Stimulated activated naive CD4-positive, alpha-beta T cell (primary cell): Measurements from ENCODE around the gene NAPB.

Experiments
- DNase-seq, 6 experiments: peaks; one replicate each; lab custom pipeline; 2025; lab: John Stamatoyannopoulos, UW

Gene NAPB

DNA sequence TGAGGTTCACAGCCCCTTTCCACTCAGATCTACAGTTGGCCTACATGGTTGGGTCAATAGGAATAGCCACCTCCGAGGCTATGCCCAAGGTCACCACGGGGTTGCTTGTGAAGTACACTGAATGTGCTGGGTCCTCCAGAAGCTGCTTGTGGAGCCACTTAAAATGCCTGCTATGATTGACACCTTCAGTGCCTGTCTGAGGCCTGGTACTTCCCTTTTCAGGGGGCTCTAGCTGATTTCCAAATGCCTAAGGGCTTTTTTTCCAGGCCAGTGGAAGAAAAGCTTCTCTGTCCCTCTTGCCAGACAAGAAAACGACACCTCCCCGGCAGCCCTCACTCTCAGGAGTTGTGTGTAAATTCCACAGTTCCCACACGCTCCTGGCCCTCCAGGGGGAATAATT lies 77.0 kb downstream of the NAPB start:
- no peak for DNase-seq

DNA sequence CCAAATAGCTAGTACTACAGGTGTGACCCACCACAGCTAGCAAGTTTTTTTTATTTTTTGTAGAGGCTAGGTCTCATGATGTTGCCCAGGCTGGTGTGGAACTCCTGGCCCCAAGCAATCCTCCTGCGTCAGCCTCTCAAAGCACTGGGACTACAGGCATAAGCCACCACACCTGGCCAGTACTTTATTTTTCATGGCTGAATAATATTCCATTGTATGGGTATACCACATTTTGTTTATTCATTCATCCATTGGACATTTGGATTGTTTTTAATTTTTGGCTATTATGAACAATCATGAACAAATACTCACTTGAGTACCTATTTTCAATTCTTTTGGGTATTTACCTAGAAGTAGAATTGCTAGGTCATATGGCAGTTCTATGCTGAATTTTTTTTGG lies 77.7 kb downstream of the NAPB start:
- DNase-seq: no peak

DNA sequence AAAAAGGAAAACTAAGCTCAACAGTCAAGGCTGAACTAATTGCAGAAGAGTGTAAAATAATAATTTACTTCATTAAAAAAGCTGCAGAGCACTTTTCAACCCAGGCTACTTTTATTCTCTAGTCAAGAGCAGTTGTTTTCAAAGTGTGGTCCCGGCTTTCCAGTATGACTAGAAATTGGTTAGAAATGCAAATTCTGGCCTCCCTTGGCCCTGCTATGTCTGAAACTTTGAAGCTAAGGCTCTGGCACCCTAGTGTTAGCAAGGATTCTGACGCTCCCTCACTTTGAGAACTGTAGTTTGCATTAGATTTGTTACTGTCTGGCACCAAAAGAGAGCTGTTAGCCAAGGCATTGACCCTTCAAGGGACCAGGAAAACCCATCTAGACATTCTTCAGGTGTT lies 80.2 kb downstream of the NAPB start:
- no peak for DNase-seq

DNA sequence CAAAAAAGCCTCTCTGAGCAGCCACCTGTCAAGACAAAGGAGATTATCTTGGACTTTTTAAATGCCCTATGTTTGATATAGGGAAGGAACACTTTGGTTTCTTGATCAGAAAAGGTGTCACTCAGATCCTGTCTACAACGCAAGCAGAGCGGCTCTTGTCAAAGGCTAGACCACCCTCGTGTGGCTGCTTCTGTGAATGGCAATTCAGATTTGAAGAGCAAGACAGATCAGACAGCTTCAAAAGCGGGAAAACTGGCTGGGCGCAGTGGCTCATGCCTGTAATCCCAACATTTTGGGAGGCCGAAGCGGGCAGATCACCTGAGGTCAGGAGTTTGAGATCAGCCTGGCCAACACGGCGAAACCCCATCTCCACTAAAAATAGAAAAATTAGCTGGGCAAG lies 80.8 kb downstream of the NAPB start:
- peak in 1 of 6 experiments; percentile 8 for DNase-seq

DNA sequence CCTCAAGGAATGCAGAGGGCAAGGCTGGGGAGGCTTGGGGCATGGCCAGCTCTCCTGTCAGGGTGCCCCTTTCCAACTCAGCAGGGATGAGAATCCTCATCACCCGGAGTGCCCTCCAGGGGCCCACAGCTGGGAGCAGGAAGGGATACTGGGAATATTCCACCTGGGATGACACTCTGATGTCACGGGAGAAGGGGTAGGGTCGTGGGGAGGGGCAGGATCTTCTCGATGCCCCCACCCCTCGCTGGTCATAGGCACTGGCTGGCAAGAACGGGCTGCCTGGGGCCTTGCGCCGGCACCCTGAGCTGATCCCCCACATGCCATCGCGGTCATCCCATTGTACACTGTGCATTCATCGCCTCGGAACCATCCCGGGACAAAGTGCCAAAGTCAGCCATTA lies 81.3 kb downstream of the NAPB start:
- DNase-seq: no peak

DNA sequence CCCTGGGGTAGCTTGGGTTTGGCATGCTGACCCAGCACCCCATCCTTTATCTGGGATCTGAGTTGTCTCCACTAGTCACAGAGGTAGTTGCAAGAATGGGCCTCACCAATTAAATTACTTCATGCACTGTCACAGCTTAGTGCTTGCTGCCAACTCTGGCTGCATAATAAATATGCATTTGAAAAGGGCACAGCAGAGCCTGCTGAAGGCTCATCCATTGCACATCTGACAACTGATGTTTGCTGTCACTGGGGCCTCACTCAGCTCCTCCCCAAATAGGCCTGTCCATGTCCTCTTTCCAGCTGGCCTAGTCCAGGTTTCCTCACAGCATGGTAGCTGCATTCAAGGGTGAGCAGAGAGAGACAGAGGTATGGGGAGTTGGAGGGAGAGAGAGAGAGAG lies 84.0 kb downstream of the NAPB start:
- no peak for DNase-seq

DNA sequence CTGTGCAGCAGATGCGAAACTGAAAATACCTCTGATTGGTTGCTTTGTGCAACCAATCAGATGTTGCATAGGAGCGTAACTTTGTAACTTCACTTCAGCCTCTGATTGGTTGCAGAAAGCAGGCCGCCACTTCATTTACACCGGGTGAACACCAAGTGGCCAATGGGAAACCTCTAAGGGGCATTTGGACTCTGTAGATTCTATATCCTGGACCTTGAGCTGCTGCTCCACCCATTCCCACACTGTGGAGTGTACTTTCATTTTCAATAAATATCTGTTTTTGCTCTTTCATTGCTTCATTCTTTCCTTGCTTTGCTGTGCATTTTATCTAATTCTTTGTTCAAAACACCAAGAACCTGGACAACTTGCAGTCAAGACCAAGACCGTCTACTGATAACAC lies 84.8 kb downstream of the NAPB start:
- DNase-seq: no peak

DNA sequence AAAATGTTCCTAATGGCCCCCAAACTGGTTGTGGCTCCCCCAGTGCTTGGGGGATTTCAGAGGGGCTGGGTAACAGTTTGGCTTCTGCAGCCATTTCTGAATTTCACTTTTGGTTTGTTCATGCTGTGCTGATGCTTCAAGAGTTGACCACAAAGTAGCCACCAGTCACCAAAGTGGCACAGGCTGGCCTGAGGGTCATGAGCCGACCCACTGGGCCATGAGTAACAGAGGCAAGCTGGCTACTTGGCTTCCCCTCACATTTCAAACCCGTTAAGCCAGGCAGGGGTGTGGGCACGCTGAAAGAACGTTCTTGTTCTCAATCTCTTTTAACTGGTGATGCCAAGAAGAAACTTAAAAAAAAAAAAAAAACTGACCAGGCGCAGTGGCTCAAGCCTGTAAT lies 85.8 kb downstream of the NAPB start:
- no peak for DNase-seq

DNA sequence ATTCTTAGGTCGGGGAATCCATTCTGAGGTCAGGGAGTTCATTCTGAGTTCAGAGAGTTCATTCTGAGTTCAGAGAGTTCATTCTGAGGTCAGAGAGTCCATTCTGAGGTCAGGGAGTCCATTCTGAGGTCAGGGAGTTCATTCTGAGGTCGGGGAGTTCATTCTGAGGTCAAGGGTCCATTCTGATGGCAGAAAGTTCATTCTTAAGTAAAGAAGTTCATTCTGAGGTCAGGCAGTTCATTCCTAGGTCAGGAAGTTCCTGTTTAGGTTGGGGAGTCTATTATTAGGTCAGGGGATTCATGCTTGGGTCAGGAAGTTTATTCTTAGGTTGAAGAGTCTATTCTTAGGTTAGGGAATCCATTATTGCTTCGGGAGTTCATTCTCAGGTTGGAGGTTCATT lies 87.2 kb downstream of the NAPB start:
- no peak for DNase-seq

DNA sequence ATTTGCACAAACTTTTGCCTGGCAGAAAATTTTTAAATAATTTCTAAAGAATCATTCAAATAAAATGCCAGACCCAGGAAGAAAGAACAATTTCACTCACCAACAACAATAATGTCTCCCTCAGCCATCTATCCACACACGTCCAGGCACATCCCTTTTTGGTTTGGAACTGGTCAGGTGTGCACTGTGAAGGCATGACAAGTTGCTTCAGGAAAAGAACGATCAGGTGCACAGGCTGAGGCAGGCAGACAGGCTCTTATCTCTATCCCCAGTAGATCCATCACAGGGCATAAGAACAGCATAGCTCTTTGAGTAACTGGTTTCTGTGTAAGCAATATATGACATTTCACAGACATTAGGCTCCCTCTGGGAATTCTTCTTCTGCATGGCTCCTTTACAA lies 88.8 kb downstream of the NAPB start:
- no peak for DNase-seq

DNA sequence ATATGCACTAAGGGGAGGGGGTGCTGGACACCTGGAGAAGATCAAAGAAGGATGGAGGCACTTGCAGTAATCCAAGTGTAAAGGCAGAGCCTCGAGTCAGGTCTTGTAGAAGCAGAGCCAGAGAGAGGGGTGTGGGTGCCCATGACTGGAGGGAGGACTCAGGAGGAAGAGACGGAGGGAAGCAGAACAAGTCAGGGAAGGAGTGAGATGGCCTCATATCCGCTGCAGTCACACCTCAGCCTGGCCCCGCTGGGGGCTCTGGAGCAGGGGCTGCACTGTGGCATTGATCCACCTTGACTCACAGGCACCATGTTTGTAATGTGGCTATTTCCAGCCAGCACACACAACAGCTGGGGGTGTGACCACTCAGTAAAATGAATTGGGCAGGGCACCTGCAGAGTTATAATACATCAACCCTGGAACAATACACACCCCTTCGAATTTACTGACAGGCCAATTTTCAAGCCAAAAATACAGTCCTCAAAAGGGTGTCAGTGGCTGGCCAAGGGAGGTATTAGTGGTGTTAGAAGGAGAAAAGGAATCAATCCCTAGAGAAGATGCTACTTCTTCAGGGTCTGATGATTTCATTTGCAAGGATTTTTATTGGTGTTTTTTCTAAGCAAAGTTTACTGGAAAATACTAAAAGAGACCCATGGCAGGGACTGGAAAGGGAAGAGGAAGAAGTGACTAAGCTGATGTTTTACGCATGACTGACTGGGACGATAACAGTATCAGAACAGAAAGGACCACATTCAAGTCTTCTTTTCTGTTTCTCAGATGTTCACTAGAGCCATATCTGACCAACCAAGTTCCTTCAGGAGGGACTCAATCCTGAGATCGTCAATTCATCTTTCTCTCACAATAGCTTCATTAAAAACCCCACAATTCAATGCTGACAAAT lies 89.6 kb downstream of the NAPB start:
- DNase-seq: no peak

DNA sequence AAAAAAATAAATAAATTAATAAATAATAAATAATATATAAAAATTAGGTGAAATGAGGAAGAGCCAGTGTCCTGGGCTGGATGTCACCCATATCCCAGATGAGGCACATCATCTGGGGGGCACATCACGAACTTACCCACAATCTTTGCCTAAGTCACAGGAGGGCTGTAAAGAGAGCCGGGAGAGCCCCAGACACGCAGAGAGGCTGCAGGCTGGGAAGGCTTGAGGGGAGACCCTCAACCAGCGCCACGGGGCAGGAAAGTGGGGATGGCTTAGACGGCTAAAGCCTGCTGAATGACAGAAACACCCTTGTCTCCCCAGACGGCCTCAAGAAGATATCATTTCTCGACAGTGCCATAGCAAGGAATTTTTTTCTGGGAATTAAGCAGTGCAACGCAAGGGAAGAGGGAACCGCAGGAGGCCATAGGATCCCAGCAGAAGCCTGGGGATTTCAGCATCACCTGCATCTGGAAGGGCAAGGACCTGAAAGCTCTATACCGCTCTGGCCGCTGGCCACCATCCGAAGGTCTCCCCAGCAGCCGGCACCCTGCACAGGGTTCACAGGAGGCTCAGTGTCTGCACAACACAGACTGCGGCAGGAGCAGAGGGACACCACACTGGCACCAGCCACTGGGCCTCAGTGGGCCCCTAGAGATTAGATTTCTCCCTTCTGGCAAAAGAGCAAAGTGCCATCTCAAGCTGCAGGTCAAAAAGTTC lies 93.5 kb downstream of the NAPB start:
- DNase-seq: no peak

DNA sequence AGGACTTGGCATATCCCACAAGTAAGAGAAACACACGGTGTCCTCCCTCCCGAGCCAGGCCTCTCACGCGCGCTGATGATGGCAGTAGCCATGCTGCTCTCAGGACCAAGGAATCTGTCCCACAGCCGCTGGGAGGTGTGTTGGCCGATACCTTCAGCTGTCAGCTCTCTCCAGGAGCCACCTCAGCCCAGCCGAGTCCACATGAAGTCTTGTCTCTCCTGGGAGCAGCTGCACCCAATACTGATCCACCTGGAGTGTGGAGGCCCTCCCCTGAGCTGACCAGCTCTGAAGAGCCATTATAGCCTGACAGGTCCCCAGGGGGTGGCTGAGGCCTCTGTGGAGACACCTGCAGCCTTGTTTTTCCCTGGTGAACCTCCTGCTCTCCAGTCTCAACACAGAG lies 94.5 kb downstream of the NAPB start:
- no peak for DNase-seq

DNA sequence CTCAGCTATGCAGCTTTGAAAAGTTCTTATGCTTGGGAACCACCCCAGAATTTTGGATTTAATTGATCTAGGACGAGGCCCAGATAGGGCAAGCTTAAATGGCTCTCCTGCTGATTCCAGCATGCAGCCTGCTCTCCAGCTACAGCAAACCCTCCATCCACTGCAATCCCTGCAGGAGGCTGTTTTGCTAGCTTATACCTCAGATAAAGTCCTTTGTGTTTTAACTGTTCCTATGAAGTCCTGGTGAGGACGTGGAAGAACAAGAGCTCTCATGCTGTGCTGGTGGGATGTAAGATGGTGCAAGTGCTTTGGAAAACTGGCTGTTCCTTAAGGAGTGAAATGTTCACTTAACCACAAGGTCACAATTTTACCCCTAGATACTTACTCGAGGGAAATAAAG lies 96.2 kb downstream of the NAPB start:
- DNase-seq: no peak
